ENCODE measurements around the gene RER1. TPM values are rescaled to one million over a fixed set of nuclear protein-coding genes. Genes with fewer than 3 reads are reported as not detected.

Gene RER1
- total RNA-seq, 1 experiment from 2014 or later, result 90.3 TPM

GRCh38 chr1:2358651-2359640 lies 32.7 kb upstream of the RER1 start:
- Histone ChIP-seq H3K36me3 (no peaks in the 10 kb centered on the region), H3K9me3 (replicated peaks) (no peaks in the 10 kb centered on the region), H3K4me3 (no peak overlapping the region), H3K27ac (no peak overlapping the region), H3K27me3 (replicated peaks) (no peaks in the 10 kb centered on the region), H3K4me1 (replicated peaks) (peaks cover 16% of the 10 kb centered on the region)
- DNase-seq (ENCODE audit: low read depth in 1 of 2, low spot score in 2 of 2), result no peak

DNA sequence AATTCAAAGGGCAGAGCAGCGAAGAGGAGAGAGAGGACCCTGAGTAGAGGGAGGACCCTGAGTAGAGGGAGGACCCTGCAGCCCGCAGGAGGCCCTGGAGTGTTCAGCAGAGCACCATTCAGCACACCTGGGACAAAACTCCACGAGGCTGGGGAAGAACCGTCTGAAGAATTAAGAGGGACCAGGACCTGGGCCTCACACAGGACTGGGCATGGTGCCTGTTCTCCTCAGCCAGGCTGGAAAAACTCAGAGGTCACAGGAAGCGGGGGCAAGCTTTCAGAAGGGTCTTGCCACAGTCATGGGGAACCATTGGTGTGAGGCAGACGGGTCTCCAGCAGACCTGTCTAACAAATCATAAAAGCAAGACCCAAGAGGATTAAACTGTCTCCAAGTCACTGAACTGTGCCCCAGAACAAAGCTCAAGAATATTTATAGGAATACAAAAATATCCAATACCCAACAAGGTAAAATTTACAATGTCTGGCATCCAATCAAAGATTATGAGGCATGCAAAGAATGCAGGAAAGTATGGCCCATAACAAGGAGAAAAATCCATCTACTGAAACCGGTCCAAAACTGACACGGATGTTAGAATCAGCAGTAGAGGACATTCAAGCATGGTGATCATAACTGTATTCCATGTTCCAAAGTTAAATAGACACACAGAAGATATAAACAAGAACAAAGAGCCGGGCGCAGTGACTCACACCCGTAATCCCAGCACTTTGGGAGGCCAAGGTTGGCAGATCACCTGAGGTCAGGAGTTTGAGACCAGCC lies 30.9 kb upstream of the RER1 start:
- Histone ChIP-seq H3K27ac (peak overlapping the region; percentile 67), H3K9me3 (replicated peaks) (no peaks in the 10 kb centered on the region), H3K4me1 (replicated peaks) (peaks cover 16% of the 10 kb centered on the region), H3K4me3 (no peak overlapping the region), H3K27me3 (replicated peaks) (no peaks in the 10 kb centered on the region), H3K36me3 (no peaks in the 10 kb centered on the region)
- DNase-seq (ENCODE audit: low read depth in 1 of 2, low spot score in 2 of 2), result peak in 1 of 2 experiments; percentile 82

DNA sequence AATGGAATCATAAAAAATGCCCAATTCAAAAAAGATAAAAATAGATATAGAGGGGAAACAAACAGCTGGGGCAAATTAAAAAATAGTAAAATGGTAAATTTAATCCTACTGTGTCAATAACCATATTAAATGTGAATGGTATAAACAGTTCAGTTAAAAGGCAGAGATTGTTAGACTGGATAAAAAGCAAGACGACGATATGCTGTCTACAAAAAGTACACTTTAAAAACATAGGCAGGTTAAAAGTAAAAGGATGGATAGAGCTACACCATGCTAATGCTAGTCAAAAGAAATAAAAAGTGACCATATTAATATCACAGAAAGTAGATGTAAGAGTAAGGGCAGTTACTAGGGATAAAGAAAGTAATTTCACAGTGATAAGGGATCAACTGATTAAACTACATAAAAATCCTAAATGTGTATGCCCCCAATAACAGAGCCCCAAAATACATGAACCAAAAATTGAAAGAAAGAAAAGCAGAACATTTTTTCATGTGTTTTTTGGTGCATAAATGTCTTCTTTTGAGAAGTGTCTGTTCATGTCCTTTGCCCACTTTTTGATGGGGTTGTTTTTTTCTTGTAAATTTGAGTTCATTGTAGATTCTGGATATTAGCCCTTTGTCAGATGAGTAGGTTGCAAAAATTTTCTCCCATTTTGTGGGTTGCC lies 27.7 kb upstream of the RER1 start:
- Histone ChIP-seq H3K9me3 (replicated peaks) (no peaks in the 10 kb centered on the region), H3K36me3 (no peaks in the 10 kb centered on the region), H3K27ac (no peak overlapping the region), H3K4me3 (no peak overlapping the region), H3K4me1 (replicated peaks) (peaks cover 16% of the 10 kb centered on the region), H3K27me3 (replicated peaks) (no peaks in the 10 kb centered on the region)
- DNase-seq (ENCODE audit: low read depth in 1 of 2, low spot score in 2 of 2), result no peak

DNA sequence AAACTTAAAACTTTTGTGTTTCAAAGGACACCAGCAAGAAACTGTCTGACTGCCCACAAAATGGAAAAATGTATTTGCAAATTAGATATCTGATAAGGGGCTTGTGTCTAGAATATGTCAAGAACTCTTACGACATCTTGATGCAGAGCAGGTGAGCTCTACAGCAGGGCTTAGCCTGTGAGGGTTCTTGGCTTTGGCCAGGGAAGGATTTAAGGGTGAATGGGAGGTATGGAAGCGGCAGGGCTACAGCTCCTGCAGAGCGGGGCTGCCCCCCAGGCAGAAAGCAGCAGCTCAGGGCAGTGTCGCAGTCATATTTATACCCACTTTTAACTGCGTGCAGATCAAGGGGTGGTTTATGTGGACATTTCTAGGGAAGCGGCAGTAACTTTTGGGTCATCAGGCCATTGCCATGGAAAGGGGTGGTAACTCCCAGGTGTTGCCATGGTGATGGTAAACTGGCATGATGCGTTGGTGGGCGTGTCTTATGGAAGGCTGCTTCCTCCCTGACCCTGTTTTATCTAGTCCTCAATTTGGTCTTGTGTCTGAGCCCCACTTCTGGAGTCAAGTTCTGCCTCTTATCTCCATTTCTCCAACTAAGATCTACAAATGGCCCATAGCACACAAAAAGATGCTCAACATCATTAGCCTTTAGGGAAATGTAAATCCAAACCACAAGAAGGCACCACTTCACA lies 23.4 kb upstream of the RER1 start:
- no peaks in the 10 kb centered on the region for H3K27me3 ChIP-seq (replicated peaks)
- no peaks in the 10 kb centered on the region for H3K9me3 ChIP-seq (replicated peaks)
- H3K36me3 ChIP-seq, result no peaks in the 10 kb centered on the region
- H3K4me3 ChIP-seq, result no peak overlapping the region
- no peak overlapping the region for H3K27ac ChIP-seq
- no peak for DNase-seq (ENCODE audit: low read depth in 1 of 2, low spot score in 2 of 2)
- H3K4me1 ChIP-seq (replicated peaks), result no peaks in the 10 kb centered on the region

DNA sequence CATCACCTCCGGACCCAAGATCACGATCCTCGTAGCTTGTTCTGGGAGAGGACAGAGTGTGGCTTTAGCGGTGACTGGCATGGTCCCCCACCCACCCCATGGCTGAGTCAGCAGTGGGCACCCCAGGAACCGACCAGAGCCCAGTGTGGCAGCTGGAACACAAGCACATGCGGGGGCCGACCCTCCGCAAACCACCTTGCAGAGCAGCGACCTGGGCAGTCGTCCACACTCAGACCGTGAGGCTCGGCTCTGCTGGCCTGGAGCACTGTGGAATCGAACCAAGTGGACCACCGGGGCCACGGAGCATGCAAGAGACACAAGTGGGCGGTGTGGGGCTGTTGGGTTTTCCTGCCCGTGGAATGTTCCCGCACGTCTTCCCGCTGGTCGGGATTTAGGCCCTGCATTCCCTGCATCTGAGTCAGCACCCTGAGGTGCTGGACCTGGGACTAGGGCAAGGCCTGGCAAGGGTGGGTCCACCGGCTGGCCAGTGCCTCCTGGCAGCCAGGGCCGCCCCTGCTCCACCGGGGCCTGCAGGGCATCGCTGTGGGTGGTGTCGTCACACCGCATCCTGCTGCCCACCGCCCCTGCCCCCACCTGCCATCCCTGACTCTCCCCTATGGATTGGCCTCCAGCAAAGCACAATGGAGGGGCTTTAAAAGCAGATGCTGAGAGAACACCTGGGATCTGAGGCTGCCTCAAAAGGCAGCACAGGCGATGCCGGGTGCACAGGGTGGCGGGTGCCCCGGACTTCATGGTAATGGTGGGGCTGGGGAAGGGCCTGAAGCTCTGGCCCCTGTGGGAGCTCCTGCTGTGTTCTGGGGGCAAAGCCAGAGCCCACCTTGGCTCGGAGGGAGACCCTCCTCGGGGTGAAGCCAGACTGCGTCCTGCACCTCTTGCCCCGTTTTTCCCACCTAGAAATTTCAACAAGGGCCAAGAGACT lies 18.8 kb upstream of the RER1 start:
- H3K27ac ChIP-seq, result no peak overlapping the region
- DNase-seq (ENCODE audit: low read depth in 1 of 2, low spot score in 2 of 2), result no peak
- H3K27me3 ChIP-seq (replicated peaks), result no peaks in the 10 kb centered on the region
- H3K9me3 ChIP-seq (replicated peaks), result no peaks in the 10 kb centered on the region
- no peak overlapping the region for H3K4me3 ChIP-seq
- H3K36me3 ChIP-seq, result no peaks in the 10 kb centered on the region
- H3K4me1 ChIP-seq (replicated peaks), result no peaks in the 10 kb centered on the region

GRCh38 chr1:2373551-2374251 lies 17.9 kb upstream of the RER1 start:
- Histone ChIP-seq H3K9me3 (replicated peaks) (no peaks in the 10 kb centered on the region), H3K27ac (no peak overlapping the region), H3K4me1 (replicated peaks) (no peaks in the 10 kb centered on the region), H3K27me3 (replicated peaks) (no peaks in the 10 kb centered on the region), H3K36me3 (no peaks in the 10 kb centered on the region), H3K4me3 (no peak overlapping the region)
- no peak for DNase-seq (ENCODE audit: low read depth in 1 of 2, low spot score in 2 of 2)

DNA sequence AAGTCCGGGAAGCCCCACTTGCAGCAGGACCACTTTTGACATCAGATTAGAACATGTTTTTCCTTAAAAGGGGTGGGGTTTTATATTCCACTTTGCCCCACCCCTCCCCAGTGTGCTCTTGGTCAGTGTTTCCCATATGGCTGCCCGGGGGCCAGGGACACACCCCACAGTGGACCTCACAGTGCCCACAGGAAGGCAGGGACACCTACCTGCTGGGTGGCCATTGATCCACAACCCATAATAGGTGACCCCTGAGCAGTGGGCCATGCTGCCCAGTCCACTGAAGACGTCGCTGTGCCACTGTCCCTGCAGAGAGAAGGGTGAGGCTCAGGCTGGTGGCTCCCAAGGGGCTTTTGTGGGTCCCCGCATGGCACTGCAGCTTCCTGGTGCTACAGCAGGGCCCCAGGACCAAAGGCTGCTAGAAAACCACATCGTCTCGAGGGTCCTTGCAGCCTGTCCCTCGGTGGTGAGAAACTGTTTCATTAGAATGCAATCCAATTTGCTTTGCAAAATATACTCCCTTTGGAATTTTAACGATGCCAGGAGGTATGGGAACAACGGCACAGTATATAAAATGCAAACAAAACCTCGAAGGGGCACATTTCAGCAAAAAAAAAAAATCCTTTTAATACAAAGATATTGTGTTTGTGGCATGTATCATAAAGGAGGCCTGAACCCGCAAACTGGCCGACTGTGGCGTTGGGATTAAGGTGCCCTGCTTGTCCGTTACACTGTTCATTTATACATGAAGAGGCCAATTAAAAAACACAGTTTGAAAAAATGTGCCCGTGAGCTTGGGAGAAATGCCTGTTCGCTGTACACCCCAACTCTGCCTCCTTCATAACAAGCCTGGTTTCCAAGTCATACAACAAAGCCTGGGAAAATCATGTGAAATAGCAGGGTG lies 17.1 kb upstream of the RER1 start:
- no peaks in the 10 kb centered on the region for H3K9me3 ChIP-seq (replicated peaks)
- no peaks in the 10 kb centered on the region for H3K27me3 ChIP-seq (replicated peaks)
- no peaks in the 10 kb centered on the region for H3K36me3 ChIP-seq
- no peak overlapping the region for H3K4me3 ChIP-seq
- no peak overlapping the region for H3K27ac ChIP-seq
- H3K4me1 ChIP-seq (replicated peaks), result no peaks in the 10 kb centered on the region
- DNase-seq (ENCODE audit: low read depth in 1 of 2, low spot score in 2 of 2), result no peak

- H3K27me3 ChIP-seq (replicated peaks), result no peaks in the 10 kb centered on the region
- no peaks in the 10 kb centered on the region for H3K9me3 ChIP-seq (replicated peaks)
- H3K4me3 ChIP-seq, result no peak overlapping the region
- no peaks in the 10 kb centered on the region for H3K4me1 ChIP-seq (replicated peaks)
- no peak overlapping the region for H3K27ac ChIP-seq
- no peaks in the 10 kb centered on the region for H3K36me3 ChIP-seq
- DNase-seq (ENCODE audit: low read depth in 1 of 2, low spot score in 2 of 2), result no peak
Measured at GRCh38 chr1:2375246-2375922, 16.3 kb upstream of the RER1 start.

DNA sequence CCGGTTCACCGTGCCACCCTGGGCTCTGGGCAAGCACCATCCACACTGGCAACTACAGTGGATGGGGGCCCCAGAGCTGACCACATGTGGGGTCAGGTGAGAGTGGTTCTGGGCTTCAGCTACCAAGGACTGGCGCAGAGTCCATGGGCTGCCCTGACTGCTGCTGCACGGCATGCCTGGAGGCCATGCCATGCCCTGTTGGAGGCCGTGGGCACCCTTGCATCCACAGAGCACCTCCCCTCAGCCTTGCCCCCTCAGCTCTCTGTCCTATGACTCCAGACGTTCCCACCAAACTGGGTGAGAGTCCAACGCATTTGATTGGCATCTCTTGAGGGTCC lies 15.7 kb upstream of the RER1 start:
- H3K27me3 ChIP-seq (replicated peaks), result no peaks in the 10 kb centered on the region
- no peak overlapping the region for H3K27ac ChIP-seq
- no peaks in the 10 kb centered on the region for H3K36me3 ChIP-seq
- H3K9me3 ChIP-seq (replicated peaks), result no peaks in the 10 kb centered on the region
- DNase-seq (ENCODE audit: low read depth in 1 of 2, low spot score in 2 of 2), result no peak
- H3K4me3 ChIP-seq, result no peak overlapping the region
- no peaks in the 10 kb centered on the region for H3K4me1 ChIP-seq (replicated peaks)

GRCh38 chr1:2376261-2376741 lies 15.3 kb upstream of the RER1 start:
- Histone ChIP-seq H3K36me3 (no peaks in the 10 kb centered on the region), H3K27ac (no peak overlapping the region), H3K9me3 (replicated peaks) (no peaks in the 10 kb centered on the region)

More at GRCh38 chr1:2376261-2376741, 15.3 kb upstream of the RER1 start:
- DNase-seq (ENCODE audit: low read depth in 1 of 2, low spot score in 2 of 2), result no peak
- no peaks in the 10 kb centered on the region for H3K4me1 ChIP-seq (replicated peaks)
- no peak overlapping the region for H3K4me3 ChIP-seq
- H3K27me3 ChIP-seq (replicated peaks), result no peaks in the 10 kb centered on the region
